HL-60/S4 (cell line): ENCODE results near the gene SLC6A7.

Source experiments
- in situ Hi-C: fragments of 300-500 bp; cut with MboI; formaldehyde crosslinking; loops from 2 replicates; pipeline ENCODE4 v1.14.3; 2022; ENCODE audit warnings: low sequenced_read_pairs

Gene SLC6A7

GRCh38 chr5:150155258-150156026, 34.4 kb upstream of the SLC6A7 start, which contains the start of gene PDGFRB:
TSS of gene PDGFRB (minus strand) at chr5:150155845. CDS start at chr5:150137047, 18,798 bp downstream.
- in situ Hi-C loops: no loop called here

GRCh38 chr5:150156027-150156368, 33.9 kb upstream of the SLC6A7 start:
- in situ Hi-C loops: no loop called here

GRCh38 chr5:150156540-150156939, 33.3 kb upstream of the SLC6A7 start:
- in situ Hi-C loops: no loop called here

GRCh38 chr5:150157168-150157567, 32.7 kb upstream of the SLC6A7 start:
- in situ Hi-C loops: no loop called here

GRCh38 chr5:150158170-150158949, 31.5 kb upstream of the SLC6A7 start:
- in situ Hi-C loops: no loop called here

GRCh38 chr5:150159031-150159430, 30.8 kb upstream of the SLC6A7 start:
- in situ Hi-C loops: no loop called here

GRCh38 chr5:150159741-150160179, 30.1 kb upstream of the SLC6A7 start:
- in situ Hi-C loops: no loop called here

GRCh38 chr5:150160448-150161081, 29.3 kb upstream of the SLC6A7 start:
- in situ Hi-C loops: no loop called here

GRCh38 chr5:150161242-150162141, 28.4 kb upstream of the SLC6A7 start:
- in situ Hi-C loops: no loop called here

- in situ Hi-C loops: no loop called here
Observed at GRCh38 chr5:150162142-150162513, 27.7 kb upstream of the SLC6A7 start.

- in situ Hi-C loops: no loop called here
Observed at GRCh38 chr5:150163035-150163434, 26.8 kb upstream of the SLC6A7 start.

- in situ Hi-C loops: no loop called here
Observed at GRCh38 chr5:150163547-150164059, 26.3 kb upstream of the SLC6A7 start.

- in situ Hi-C loops: no loop called here
Observed at GRCh38 chr5:150164211-150164980, 25.5 kb upstream of the SLC6A7 start.

- in situ Hi-C loops: no loop called here
Observed at GRCh38 chr5:150166037-150166649, 23.7 kb upstream of the SLC6A7 start.

- in situ Hi-C loops: no loop called here
Observed at GRCh38 chr5:150166650-150167511, 23.0 kb upstream of the SLC6A7 start, which contains the start of gene CDX1. TSS of gene CDX1 (plus strand) at chr5:150166778. CDS start at chr5:150166877, 99 bp downstream.

- in situ Hi-C loops: no loop called here
Observed at GRCh38 chr5:150167512-150167850, 22.4 kb upstream of the SLC6A7 start.

GRCh38 chr5:150167908-150168307, 22.0 kb upstream of the SLC6A7 start:
- in situ Hi-C loops: no loop called here

GRCh38 chr5:150168864-150169263, 21.0 kb upstream of the SLC6A7 start:
- in situ Hi-C loops: no loop called here
